Raji (cell line): Measurements from ENCODE around the gene DCC.

Experiments used
- POLR2A ChIP-seq: IDR thresholded peaks from 2 replicates; pipeline ENCODE4 v1.6.1; 2011; ENCODE audit warnings: low read depth, low read length, control low read depth; ENCODE audit not compliant: insufficient read depth

The DCC gene

DNA sequence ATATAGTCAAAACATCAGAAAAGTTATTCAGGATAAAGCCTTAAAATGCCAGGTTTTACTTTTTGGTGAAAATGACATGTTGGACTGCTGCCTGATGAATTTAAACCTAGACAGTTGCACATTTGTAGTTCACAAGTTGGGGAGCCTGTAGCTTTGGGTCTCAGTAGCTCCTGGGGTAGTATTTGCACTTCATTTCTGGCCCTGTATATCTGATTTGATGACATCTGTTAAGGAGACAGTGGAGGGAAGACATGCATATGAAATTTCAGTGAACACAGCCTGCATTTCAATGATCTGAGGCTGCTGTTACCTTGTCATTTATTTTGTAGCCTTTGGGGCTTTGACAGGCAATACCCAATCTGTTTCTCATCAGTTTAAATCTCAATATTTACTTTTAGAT lies 156.4 kb downstream of the DCC start:
- TF ChIP-seq POLR2A, result no peak

- no peak for TF ChIP-seq POLR2A
Observed at GRCh38 chr18:52499016-52499415, 159.0 kb downstream of the DCC start.

DNA sequence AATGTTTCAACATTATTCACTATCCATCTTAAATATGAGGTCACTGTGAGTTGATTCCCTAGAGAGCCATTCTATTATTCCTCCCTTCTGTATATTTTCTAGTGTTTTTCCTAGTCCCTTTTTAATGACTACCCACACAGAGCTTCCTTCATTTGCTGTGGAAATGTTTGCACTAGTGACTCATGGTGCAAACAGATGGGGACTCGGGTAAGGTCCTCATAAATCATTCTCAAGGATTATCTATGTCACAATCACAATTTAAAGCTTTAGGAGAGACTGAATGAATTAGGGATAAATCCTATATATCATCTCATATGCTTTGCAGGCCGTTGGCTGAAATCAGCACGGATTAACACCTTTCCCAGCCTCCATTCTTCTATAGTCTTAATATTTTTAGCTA lies 159.6 kb downstream of the DCC start:
- no peak for TF ChIP-seq POLR2A

DNA sequence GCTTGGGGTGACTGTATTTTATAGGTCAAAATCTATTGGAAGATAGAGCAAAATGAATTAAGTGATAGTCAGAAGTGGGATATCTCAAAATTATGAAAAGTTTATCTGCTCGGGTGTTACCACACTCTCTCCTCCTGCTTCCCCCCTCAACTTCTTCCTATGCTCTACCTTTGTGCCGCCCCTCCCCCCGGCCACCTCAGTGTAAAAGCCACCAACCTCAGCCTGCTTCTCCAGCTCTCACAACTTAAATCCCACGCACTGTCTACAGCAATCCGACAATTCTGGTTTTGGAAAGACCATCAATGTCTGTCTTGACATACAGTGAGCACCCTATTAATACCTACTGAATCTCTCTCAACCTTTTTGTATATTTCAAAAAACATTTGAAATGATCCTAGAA lies 164.6 kb downstream of the DCC start:
- no peak for TF ChIP-seq POLR2A

GRCh38 chr18:52510139-52510538 lies 170.1 kb downstream of the DCC start:
- no peak for TF ChIP-seq POLR2A

GRCh38 chr18:52518086-52518485 lies 178.1 kb downstream of the DCC start:
- TF ChIP-seq POLR2A, result no peak

DNA sequence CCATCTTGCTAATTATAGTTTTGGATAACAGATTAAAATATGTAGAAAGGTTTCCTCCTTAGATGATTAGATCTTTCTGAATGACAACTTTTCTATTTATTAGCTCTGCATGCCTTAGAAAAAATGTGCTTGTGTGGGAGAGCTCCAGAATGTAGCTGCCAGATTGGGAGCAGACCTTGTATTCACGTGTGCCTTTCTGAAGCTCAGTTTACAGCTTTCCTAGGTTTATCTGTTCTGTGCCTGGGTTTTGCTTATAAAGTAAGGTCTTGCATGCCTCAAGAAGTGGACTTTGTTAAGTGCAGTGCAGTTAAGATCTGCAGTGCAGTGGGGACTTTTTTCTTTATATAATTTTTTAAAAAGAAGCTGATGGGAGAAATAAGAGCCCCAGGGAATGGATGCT lies 179.0 kb downstream of the DCC start:
- no peak for TF ChIP-seq POLR2A

DNA sequence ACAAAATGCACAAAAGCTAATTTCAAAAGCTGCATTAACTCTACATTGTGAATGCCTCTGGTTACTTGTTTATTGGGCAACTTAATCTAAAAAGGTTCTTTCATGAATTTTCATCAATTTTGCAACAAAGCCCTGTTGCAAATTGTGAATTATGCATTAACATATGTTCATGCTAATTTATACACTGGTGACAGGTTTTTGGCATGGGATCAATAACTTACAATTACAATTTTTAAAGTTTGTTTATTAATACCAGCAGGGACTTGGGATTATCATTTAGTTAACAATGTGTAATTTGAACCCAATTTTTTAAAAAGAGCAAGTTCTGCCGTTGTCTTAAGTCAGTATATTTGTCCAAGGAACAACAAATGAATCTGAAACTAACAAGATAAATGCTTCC lies 183.6 kb downstream of the DCC start:
- TF ChIP-seq POLR2A, result no peak

GRCh38 chr18:52531836-52532235 lies 191.8 kb downstream of the DCC start:
- TF ChIP-seq POLR2A, result no peak

DNA sequence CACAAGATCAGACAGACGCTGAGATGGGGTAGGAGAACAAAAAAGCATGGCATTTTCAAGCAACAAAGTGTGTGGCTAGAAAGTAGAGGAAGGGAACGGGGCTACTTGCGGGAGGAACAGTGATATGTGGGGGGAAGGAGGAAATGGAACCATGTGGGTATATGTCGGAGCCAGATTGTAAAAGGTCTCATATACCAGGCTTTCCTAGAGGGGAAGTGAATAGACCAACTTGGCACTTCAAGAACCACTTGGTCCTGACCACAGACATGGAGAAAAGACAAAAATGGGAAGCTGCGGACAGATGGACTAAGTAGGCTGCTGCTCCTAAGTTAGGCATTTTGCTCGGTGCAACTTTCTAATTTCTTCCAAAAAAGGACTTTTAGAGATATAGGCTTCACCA lies 196.0 kb downstream of the DCC start:
- no peak for TF ChIP-seq POLR2A

DNA sequence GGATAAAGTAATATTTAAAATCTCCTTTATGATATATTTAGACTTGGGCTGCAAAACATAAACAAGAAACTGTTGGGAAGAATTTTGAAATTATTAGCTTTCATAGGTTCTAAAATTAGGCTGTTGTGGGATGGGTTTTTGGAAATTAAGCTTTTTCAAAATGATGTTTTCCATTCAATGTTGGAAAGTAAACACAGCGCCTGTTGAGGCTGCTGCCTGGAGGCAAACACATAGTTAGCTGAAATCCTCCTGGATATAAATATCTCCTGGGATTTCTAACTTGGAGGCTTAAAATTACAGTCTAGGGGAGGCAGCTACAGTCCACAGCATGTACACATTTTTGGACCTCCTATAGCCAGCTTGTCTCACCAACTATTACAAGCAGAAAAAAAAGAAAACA lies 197.3 kb downstream of the DCC start:
- no peak for TF ChIP-seq POLR2A

DNA sequence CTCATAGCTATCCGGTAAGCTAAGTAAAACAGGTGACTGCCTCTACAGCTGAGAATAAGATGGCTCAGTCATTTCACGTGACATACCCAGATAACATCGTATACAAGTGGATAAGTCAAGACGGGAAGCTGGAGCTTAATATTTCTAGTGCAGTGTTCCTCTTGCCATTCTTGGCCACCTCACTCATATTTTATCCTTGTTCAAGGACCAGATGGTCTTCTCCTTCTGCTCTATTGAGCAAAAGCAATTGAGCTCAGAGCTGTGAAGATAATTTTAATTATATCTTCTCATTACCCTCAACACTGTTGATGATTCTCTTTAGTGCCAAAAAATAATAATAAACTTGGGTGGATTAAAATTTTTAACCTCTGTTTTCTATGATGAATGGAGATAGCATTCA lies 201.1 kb downstream of the DCC start:
- no peak for TF ChIP-seq POLR2A

DNA sequence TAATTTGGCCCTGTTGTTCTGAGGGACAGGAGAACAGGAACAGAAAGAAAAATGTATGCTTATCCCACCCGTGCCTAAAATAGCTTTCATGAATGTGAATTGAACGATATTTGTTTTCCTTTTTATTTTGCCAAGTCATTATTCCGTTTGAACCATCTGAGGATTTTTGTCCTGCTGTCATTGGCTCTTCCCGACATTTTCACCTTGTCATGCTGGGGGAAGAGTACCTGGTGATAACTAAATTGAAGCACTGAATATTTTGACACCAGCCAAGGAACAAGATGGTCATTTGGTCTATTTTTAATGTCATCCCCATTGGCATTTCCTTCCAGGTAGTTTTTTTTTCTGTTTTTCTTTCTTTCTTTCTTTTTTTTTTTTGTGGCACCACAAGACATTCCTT lies 204.1 kb downstream of the DCC start:
- no peak for TF ChIP-seq POLR2A

DNA sequence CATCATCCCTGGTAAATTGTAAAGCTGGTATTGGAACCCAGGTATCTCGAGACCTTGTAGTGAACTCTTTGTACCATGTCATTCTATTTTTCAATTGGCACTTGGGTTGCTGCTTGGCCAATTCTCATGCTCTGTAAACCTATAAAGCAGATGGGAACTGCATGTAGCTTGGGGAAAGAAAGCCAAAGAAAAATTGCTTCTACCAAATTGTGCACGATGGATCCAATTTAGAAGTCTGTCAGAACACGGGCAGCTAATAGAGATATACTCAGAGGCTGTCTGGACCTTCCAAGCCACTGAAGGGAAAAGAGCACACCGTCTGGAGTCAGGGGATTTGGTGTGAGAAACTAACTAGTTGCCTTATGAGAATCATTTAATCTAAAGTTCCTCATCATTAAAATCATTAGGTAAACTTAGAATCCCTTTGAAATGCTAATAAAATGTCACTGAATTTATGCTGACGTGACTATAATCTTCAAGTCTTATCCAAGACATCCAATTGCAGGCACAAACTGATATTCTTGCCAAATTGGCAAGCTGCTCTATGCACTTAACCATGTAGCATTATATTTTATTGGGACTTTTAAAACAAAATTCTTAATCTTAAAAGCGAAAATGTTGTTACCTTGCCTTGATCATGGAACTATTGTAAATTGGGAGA lies 206.8 kb downstream of the DCC start:
- no peak for TF ChIP-seq POLR2A

GRCh38 chr18:52553441-52553840 lies 213.4 kb downstream of the DCC start:
- TF ChIP-seq POLR2A, result no peak

GRCh38 chr18:52554180-52554579 lies 214.2 kb downstream of the DCC start:
- TF ChIP-seq POLR2A, result no peak

- no peak for TF ChIP-seq POLR2A
Observed at GRCh38 chr18:52567360-52567759, 227.4 kb downstream of the DCC start.

- TF ChIP-seq POLR2A, result no peak
Observed at GRCh38 chr18:52569492-52569891, 229.5 kb downstream of the DCC start.

DNA sequence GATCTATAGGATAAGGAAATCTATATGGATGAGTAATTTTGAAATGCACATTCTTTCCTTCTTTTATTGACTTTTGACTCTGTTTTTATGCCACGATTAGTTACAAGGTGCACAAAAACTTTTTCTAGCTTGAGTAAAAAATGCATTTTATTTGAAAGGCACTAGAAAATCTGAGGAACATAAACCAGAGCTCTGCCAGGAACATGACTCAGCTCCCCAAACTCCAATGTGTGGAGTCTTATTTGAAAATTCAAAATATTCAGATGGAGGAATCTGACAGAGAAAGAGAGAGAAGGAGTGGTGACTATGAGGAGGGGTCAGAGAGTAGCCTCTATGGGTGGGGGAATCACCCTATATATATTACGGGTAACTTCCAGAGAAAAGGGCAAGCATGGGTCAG lies 231.0 kb downstream of the DCC start:
- TF ChIP-seq POLR2A, result no peak
